T-helper 1 cell treated with Interleukin-12 subunit alpha and Interleukin-12 subunit beta and Interleukin-4 antibody, amounts not matched to agents 30 ng/mL and 1 ng/mL, for 36 hours (primary cell): ENCODE results near the gene MT1X. TPM values are rescaled to one million over a fixed set of nuclear protein-coding genes. Genes with fewer than 3 reads are reported as not detected.

ENCODE experiments used
- total RNA-seq: library from RNA; stranded (reverse); gene quantifications from 2 replicates; pipeline ENCODE4 v1.2.3, GENCODE V29; 2022

The MT1X gene
- total RNA-seq, 1 donor from 2014 or later: 74.7 TPM

Other genes starting within 250 kb of the MT1X start
- 190 and 193 TPM in 2 replicates for gene NUDT21, start 231.1 kb upstream of the MT1X start, total RNA-seq
- gene OGFOD1, start 230.9 kb upstream of the MT1X start, total RNA-seq: 52.5 and 57.2 TPM in 2 replicates
- gene BBS2, start 162.4 kb upstream of the MT1X start, total RNA-seq: 12.1 and 15.9 TPM in 2 replicates
- gene MT4, start 117.4 kb upstream of the MT1X start, total RNA-seq: not detected in 2 replicates
- gene MT3, start 92.9 kb upstream of the MT1X start, total RNA-seq: 2.5 and 5.0 TPM in 2 replicates
- gene MT2A, start 73.9 kb upstream of the MT1X start, total RNA-seq: 314 and 350 TPM in 2 replicates
- gene MT1E, start 56.7 kb upstream of the MT1X start, total RNA-seq: 152 and 159 TPM in 2 replicates
- not detected in 2 replicates for gene MT1M, start 49.8 kb upstream of the MT1X start, total RNA-seq
- gene MT1A, start 43.8 kb upstream of the MT1X start, total RNA-seq: 1.0 TPM in 1 of 2 replicates, not detected in the other
- not detected in 2 replicates for gene MT1B, start 30.6 kb upstream of the MT1X start, total RNA-seq
- gene MT1F, start 24.5 kb upstream of the MT1X start, total RNA-seq: 21.9 and 25.2 TPM in 2 replicates
- 24.1 and 28.8 TPM in 2 replicates for gene MT1G, start 14.4 kb upstream of the MT1X start, total RNA-seq
- gene MT1H, start 12.7 kb upstream of the MT1X start, total RNA-seq: 2.8 and 4.9 TPM in 2 replicates
- 102 and 107 TPM in 2 replicates for gene NUP93, start 47.7 kb downstream of the MT1X start, total RNA-seq
- not detected in 2 replicates for gene SLC12A3, start 182.7 kb downstream of the MT1X start, total RNA-seq
- 194 and 216 TPM in 2 replicates for gene HERPUD1, start 249.7 kb downstream of the MT1X start, total RNA-seq